Glutamatergic neuron (in vitro differentiated cells): Measurements from ENCODE around the gene XPO5. TPM values are rescaled to one million over a fixed set of nuclear protein-coding genes. Genes with fewer than 3 reads are reported as not detected.

ENCODE experiments used
- DNase-seq: peaks from one replicate; pipeline ENCODE4 v3.0.0; 2022
- H3K27ac Mint-ChIP-seq: one replicate; pipeline ENCODE4 v1.8.0; 2020; ENCODE audit warnings: mild to moderate bottlenecking, mixed read lengths, inconsistent platforms; ENCODE audit not compliant: unreplicated experiment
- H3K27me3 Mint-ChIP-seq: one replicate; pipeline ENCODE4 v1.8.0; 2020; ENCODE audit warnings: mild to moderate bottlenecking, moderate library complexity, mixed read lengths, inconsistent platforms; ENCODE audit not compliant: unreplicated experiment
- H3K36me3 Mint-ChIP-seq: one replicate; pipeline ENCODE4 v1.8.0; 2020; ENCODE audit warnings: mild to moderate bottlenecking, mixed read lengths, inconsistent platforms; ENCODE audit not compliant: unreplicated experiment
- H3K4me1 Mint-ChIP-seq: one replicate; pipeline ENCODE4 v1.8.0; 2020; ENCODE audit warnings: mild to moderate bottlenecking, low read depth, mixed read lengths, inconsistent platforms; ENCODE audit not compliant: unreplicated experiment
- H3K4me3 Mint-ChIP-seq: one replicate; pipeline ENCODE4 v1.8.0; 2020; ENCODE audit warnings: mild to moderate bottlenecking, mixed read lengths, inconsistent platforms; ENCODE audit not compliant: unreplicated experiment
- H3K9me3 Mint-ChIP-seq: one replicate; pipeline ENCODE4 v1.8.0; 2020; ENCODE audit warnings: mild to moderate bottlenecking, moderate library complexity, mixed read lengths, inconsistent platforms; ENCODE audit not compliant: unreplicated experiment
- CTCF ChIP-seq: fragments of 200-600 bp; sonication (generic); IDR thresholded peaks from one replicate; pipeline ENCODE4 v1.5.0; 2021; ENCODE audit not compliant: partially characterized antibody, unreplicated experiment
- long read RNA-seq: library from polyadenylated mRNA; unstranded; transcript quantifications from one replicate; pipeline ENCODE4 v2.0.0, GENCODE V29; 2020; ENCODE audit not compliant: unreplicated experiment
- total RNA-seq: library from RNA; stranded (reverse); fragmentation: NEBNext Ultra II Directional; extraction: Animal tissue kit (Norgen Biotek cat#: 25700); gene quantifications from one replicate; pipeline ENCODE4 v1.2.1, GENCODE V29; 2021; ENCODE audit not compliant: unreplicated experiment

The XPO5 gene
- total RNA-seq, result 52.7 TPM
- long read RNA-seq, full-length matches to known transcripts, result 4 of 8 reads
- long read RNA-seq, partial matches to known transcripts, result 2 of 8 reads
- long read RNA-seq, other reads (novel, unspliced or antisense), result 2 of 8 reads

GRCh38 chr6:43575772-43576551 is at the start of gene XPO5, which contains the start of gene POLH:
Gene XPO5, minus strand, starts transcription at chr6:43576038. Its CDS starts 174 bp downstream, at chr6:43575864.
Gene POLH, plus strand, starts transcription at chr6:43576185. Its CDS starts 6,135 bp downstream, at chr6:43582320.
- H3K4me3 Mint-ChIP-seq, result peak within 1 kb of the TSS; percentile 98
- peaks cover 12% of the 10 kb centered on the region for H3K4me1 Mint-ChIP-seq
- H3K9me3 Mint-ChIP-seq, result peaks cover 4% of the 10 kb centered on the region
- H3K36me3 Mint-ChIP-seq, result no peaks in the 10 kb centered on the region
- peak within 1 kb of the TSS; percentile 86 for H3K27ac Mint-ChIP-seq
- peak; percentile 94 for DNase-seq
- peaks cover 6% of the 10 kb centered on the region for H3K27me3 Mint-ChIP-seq
- no peak for TF ChIP-seq CTCF

- peaks cover 11% of the 10 kb centered on the region for H3K9me3 Mint-ChIP-seq
- TF ChIP-seq CTCF, result no peak
- no peak for DNase-seq
- peaks cover 5% of the 10 kb centered on the region for H3K36me3 Mint-ChIP-seq
- H3K4me1 Mint-ChIP-seq, result peaks cover 15% of the 10 kb centered on the region
- no peak overlapping the region for H3K27ac Mint-ChIP-seq
- H3K27me3 Mint-ChIP-seq, result peaks cover 8% of the 10 kb centered on the region
- no peak overlapping the region for H3K4me3 Mint-ChIP-seq
Observed at GRCh38 chr6:43625393-43625992, 49.7 kb upstream of the XPO5 start.

- H3K27me3 Mint-ChIP-seq, result peaks cover 4% of the 10 kb centered on the region
- peaks cover 11% of the 10 kb centered on the region for H3K4me1 Mint-ChIP-seq
- peaks cover 7% of the 10 kb centered on the region for H3K9me3 Mint-ChIP-seq
- no peak overlapping the region for H3K27ac Mint-ChIP-seq
- H3K4me3 Mint-ChIP-seq, result no peak overlapping the region
- no peak for DNase-seq
- peaks cover 5% of the 10 kb centered on the region for H3K36me3 Mint-ChIP-seq
- TF ChIP-seq CTCF, result no peak
Observed at GRCh38 chr6:43624786-43625288, 49.0 kb upstream of the XPO5 start.

GRCh38 chr6:43623880-43624785 is 48.3 kb upstream of the XPO5 start:
- Mint-ChIP-seq H3K4me1 (peaks cover 11% of the 10 kb centered on the region), H3K27ac (no peak overlapping the region), H3K9me3 (peaks cover 3% of the 10 kb centered on the region), H3K27me3 (peaks cover 2% of the 10 kb centered on the region), H3K4me3 (no peak overlapping the region), H3K36me3 (peaks cover 5% of the 10 kb centered on the region)
- TF ChIP-seq CTCF, result no peak
- DNase-seq, result no peak
